Measurements from ENCODE around the gene CLDN7. TPM values are rescaled to one million over a fixed set of nuclear protein-coding genes. Genes with fewer than 3 reads are reported as not detected.

The CLDN7 gene
- total and polyA plus RNA-seq, 3 donors from 2014 or later: 4.5 to 8.8 (median 6.9) TPM

- H3K4me3 ChIP-seq: peak overlapping the region; percentile 84 to 99
- no peaks in the 10 kb centered on the region for H3K9me3 ChIP-seq
- intact Hi-C loops (cut with DNase I; ENCODE audit: low total_unique reads): no loop called here
- WGBS, 2 donors: 2% methylated on average over 13 to 58 of the region's 73 CpGs
- DNase-seq: peak; percentile 87
- peak overlapping the region; percentile 97 to 99 for H3K27ac ChIP-seq
- peaks cover 48% of the 10 kb centered on the region for H3K4me1 ChIP-seq
- no peaks in the 10 kb centered on the region for H3K27me3 ChIP-seq
- H3K36me3 ChIP-seq (ENCODE audit: low read depth, missing control alignments): no peaks in the 10 kb centered on the region
- TF ChIP-seq CTCF (IDR thresholded peaks at IDR 0.05) (no peak), POLR2A (IDR thresholded peaks at IDR 0.05) (no peak)
Measured at GRCh38 chr17:7237761-7238419, 24.4 kb downstream of the CLDN7 start.

GRCh38 chr17:7237266-7237760 lies 25.0 kb downstream of the CLDN7 start:
- Histone ChIP-seq H3K27ac (peak overlapping the region; percentile 97 to 99), H3K4me1 (peaks cover 54% of the 10 kb centered on the region), H3K27me3 (no peaks in the 10 kb centered on the region), H3K9me3 (no peaks in the 10 kb centered on the region), H3K4me3 (peak overlapping the region; percentile 84 to 99), H3K36me3 (ENCODE audit: low read depth, missing control alignments) (no peaks in the 10 kb centered on the region)
- TF ChIP-seq POLR2A (IDR thresholded peaks at IDR 0.05) (no peak), CTCF (IDR thresholded peaks at IDR 0.05) (no peak)
- no peak for DNase-seq
- WGBS, 2 donors: 15 to 26% methylated on average over 5 to 6 of the region's 6 CpGs
- intact Hi-C loops (cut with DNase I; ENCODE audit: low total_unique reads): no loop called here

- H3K27me3 ChIP-seq: no peaks in the 10 kb centered on the region
- WGBS, 2 donors: 76 to 78% methylated on average over 6 of the region's 6 CpGs
- DNase-seq: no peak
- peaks cover 58% of the 10 kb centered on the region for H3K4me1 ChIP-seq
- no peak overlapping the region for H3K4me3 ChIP-seq
- intact Hi-C loops (cut with DNase I; ENCODE audit: low total_unique reads): no loop called here
- peak overlapping the region in 1 of 2 donors; percentile 97 for H3K27ac ChIP-seq
- no peaks in the 10 kb centered on the region for H3K36me3 ChIP-seq (ENCODE audit: low read depth, missing control alignments)
- no peaks in the 10 kb centered on the region for H3K9me3 ChIP-seq
- TF ChIP-seq POLR2A (IDR thresholded peaks at IDR 0.05): no peak
- TF ChIP-seq CTCF (IDR thresholded peaks at IDR 0.05): no peak
Measured at GRCh38 chr17:7236808-7237207, 25.5 kb downstream of the CLDN7 start.

- H3K36me3 ChIP-seq (ENCODE audit: low read depth, missing control alignments): no peaks in the 10 kb centered on the region
- no peak for DNase-seq
- no peak overlapping the region for H3K4me3 ChIP-seq
- H3K27ac ChIP-seq: peak overlapping the region in 1 of 2 donors; percentile 8
- TF ChIP-seq CTCF (IDR thresholded peaks at IDR 0.05): no peak
- no peak for TF ChIP-seq POLR2A (IDR thresholded peaks at IDR 0.05)
- H3K27me3 ChIP-seq: no peaks in the 10 kb centered on the region
- H3K4me1 ChIP-seq: peaks cover 53% of the 10 kb centered on the region
- no peaks in the 10 kb centered on the region for H3K9me3 ChIP-seq
- WGBS, 2 donors: 82 to 85% methylated on average over 14 to 22 of the region's 22 CpGs
- intact Hi-C loops (cut with DNase I; ENCODE audit: low total_unique reads): no loop called here
Measured at GRCh38 chr17:7235693-7236665, 26.3 kb downstream of the CLDN7 start.

Measured in testis (tissue), 3 donors.